Breast epithelium (tissue), 4 donors: ENCODE data around the gene NCOR2. TPM values are rescaled to one million over a fixed set of nuclear protein-coding genes. Genes with fewer than 3 reads are reported as not detected.

Source experiments
- DNase-seq, 2 donors: peaks; one replicate each; pipeline ENCODE4 v3.0.0-alpha.2; 2019; ENCODE audit warnings: low spot score in 2 of 2
- H3K27ac ChIP-seq, 2 donors: fragments of 200-600 bp; sonication (generic) in 1 of 2; one replicate each; pipeline ENCODE4 v1.5.1; 2016 to 2019; ENCODE audit warnings: mild to moderate bottlenecking in 1 of 2
- H3K27me3 ChIP-seq, 2 donors: fragments of 200-600 bp; sonication (generic) in 1 of 2; one replicate each; pipeline versions ENCODE4 v1.5.1 to v1.6.0; 2017 to 2019; ENCODE audit warnings: control low read depth in 1 of 2, mild to moderate bottlenecking in 1 of 2
- H3K36me3 ChIP-seq: fragments of 200-600 bp; one replicate; pipeline ENCODE4 v1.5.1; 2019
- H3K4me1 ChIP-seq, 2 donors: fragments of 200-600 bp; sonication (generic); one replicate each; pipeline ENCODE4 v1.5.1; 2016 to 2019; ENCODE audit warnings: control low read depth in 1 of 2
- H3K4me3 ChIP-seq, 3 donors: fragments of 200-600 bp; sonication (generic); 1 replicate in 2 of 3; 2 replicates in 1 of 3; pipeline ENCODE4 v1.5.1; 2016 to 2019; ENCODE audit warnings: mild to moderate bottlenecking in 3 of 3, moderate library complexity in 2 of 3
- H3K9me3 ChIP-seq, 2 donors: fragments of 200-600 bp; sonication (generic) in 1 of 2; one replicate each; pipeline ENCODE4 v1.5.1; 2016 to 2019; ENCODE audit warnings: control low read depth in 1 of 2
- POLR2A ChIP-seq: fragments of 450-650 bp; IDR thresholded peaks from one replicate; pipeline ENCODE4 v1.6.1; 2016; ENCODE audit warnings: antibody characterized with exemption, mild to moderate bottlenecking, moderate library complexity
- POLR2AphosphoS5 ChIP-seq, 3 donors: sonication (generic); formaldehyde crosslinking; IDR thresholded peaks; one replicate each; pipeline ENCODE4 v1.6.1; 2017; ENCODE audit warnings: antibody characterized with exemption in 3 of 3
- intact Hi-C: fragments of 100-400 bp; cut with DNase I; formaldehyde crosslinking; loops from one replicate; pipeline ENCODE4 v1.15.1; 2023; ENCODE audit warnings: low total_unique reads
- total RNA-seq, 3 donors: library from RNA; depleted of rRNA; stranded (reverse); fragments of >200 nt; gene quantifications; one replicate each; pipeline ENCODE4 v1.1.0, GENCODE V29; 2016
- TF ChIP-seq, protein P1 (sequence below), 3 donors: fragments of 450-650 bp; IDR thresholded peaks; one replicate each; pipeline ENCODE4 v1.5.1; 2016 to 2017; ENCODE audit warnings: antibody characterized with exemption in 3 of 3, mild to moderate bottlenecking in 3 of 3, moderate library complexity in 3 of 3

Gene NCOR2
- total RNA-seq, 3 donors from 2014 or later, result 58.4 to 83.9 (median 71.7) TPM

DNA sequence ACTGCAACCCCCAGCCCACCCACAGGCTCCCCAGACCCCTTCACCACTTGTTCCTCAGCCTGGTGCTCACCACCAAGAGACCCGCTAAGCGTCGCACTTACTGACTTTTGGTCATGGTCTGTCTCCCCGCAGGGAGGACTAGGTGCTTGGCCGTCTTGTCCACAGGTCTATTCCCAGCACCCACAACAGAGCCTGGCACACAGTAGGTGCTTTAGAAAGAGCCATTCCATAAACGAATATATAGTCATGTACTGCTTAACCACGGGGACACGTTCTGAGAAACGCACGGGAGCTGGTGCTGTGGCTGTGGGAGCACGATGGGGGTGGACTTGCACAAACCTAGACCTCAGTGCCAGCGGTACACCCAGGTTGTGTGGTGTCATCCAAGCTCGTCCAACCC is 34.0 kb downstream of the NCOR2 start:
- no peak for TF ChIP-seq POLR2AphosphoS5 (IDR thresholded peaks at IDR 0.05)
- no peak for TF ChIP-seq POLR2A
- TF ChIP-seq, protein P1, sequence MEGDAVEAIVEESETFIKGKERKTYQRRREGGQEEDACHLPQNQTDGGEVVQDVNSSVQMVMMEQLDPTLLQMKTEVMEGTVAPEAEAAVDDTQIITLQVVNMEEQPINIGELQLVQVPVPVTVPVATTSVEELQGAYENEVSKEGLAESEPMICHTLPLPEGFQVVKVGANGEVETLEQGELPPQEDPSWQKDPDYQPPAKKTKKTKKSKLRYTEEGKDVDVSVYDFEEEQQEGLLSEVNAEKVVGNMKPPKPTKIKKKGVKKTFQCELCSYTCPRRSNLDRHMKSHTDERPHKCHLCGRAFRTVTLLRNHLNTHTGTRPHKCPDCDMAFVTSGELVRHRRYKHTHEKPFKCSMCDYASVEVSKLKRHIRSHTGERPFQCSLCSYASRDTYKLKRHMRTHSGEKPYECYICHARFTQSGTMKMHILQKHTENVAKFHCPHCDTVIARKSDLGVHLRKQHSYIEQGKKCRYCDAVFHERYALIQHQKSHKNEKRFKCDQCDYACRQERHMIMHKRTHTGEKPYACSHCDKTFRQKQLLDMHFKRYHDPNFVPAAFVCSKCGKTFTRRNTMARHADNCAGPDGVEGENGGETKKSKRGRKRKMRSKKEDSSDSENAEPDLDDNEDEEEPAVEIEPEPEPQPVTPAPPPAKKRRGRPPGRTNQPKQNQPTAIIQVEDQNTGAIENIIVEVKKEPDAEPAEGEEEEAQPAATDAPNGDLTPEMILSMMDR (IDR thresholded peaks at IDR 0.05), result no peak
- Histone ChIP-seq H3K27me3 (no peaks in the 10 kb centered on the region), H3K36me3 (no peaks in the 10 kb centered on the region), H3K27ac (peak overlapping the region in 1 of 2 donors; percentile 79), H3K4me1 (peaks cover 14 to 17% of the 10 kb centered on the region in 2 donors), H3K4me3 (no peak overlapping the region), H3K9me3 (no peaks in the 10 kb centered on the region)
- no peak for DNase-seq
- intact Hi-C loops, result no loop called here

DNA sequence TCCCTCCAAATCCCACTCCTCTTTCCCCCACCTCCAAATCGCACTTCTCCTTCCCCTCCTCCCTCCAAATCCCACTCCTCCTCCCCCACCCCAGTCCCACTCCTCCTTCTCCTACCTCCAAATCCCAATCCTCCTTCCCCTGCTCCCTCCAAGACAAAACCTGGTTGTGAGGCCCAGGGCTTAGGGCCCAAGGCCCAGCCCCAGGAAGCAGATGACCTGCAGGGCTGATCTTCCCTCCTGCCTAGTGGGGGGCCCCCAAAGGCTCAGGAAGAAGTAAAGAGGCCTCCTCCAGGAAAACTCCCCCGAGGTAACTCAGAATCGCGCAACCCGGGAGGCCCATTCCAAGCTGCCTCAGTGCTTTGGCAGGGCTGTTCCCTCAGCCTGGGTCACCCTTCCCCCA is 34.4 kb downstream of the NCOR2 start:
- peak overlapping the region; percentile 33 to 79 for H3K27ac ChIP-seq

DNA sequence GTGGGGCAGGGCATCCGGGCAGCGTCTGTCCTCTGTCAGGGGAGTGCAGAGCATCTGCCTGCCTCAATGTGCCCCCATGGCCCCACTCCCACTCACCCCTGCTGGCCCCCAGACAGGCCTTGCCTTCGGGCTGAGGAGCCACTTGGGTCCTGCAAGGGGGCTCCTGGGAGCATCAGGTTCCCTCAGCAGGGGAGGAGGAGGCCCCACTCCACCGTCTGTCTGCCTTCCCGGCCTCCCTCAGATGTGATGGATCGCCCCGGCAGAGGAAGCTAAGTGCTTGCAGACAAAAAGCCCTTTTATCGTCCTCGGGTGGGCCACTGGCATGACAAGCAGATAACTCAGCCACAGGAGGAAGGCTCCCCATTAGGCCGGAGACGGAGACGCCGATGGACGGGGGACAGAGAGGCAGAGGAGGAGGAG is 35.1 kb downstream of the NCOR2 start:
- Histone ChIP-seq H3K9me3 (no peaks in the 10 kb centered on the region), H3K36me3 (no peaks in the 10 kb centered on the region), H3K27me3 (no peaks in the 10 kb centered on the region), H3K27ac (peak overlapping the region in 1 of 2 donors; percentile 79), H3K4me3 (no peak overlapping the region), H3K4me1 (peaks cover 6 to 11% of the 10 kb centered on the region in 2 donors)
- intact Hi-C loops, result no loop called here
- DNase-seq, result no peak
- TF ChIP-seq POLR2AphosphoS5 (IDR thresholded peaks at IDR 0.05) (no peak), POLR2A (no peak)
- TF ChIP-seq, protein P1 (IDR thresholded peaks at IDR 0.05), result no peak

More for the DNA sequence above, 34.4 kb downstream of the NCOR2 start:
- intact Hi-C loops, result no loop called here
- Histone ChIP-seq H3K4me3 (no peak overlapping the region), H3K36me3 (no peaks in the 10 kb centered on the region), H3K27me3 (no peaks in the 10 kb centered on the region), H3K9me3 (no peaks in the 10 kb centered on the region), H3K4me1 (peaks cover 12 to 14% of the 10 kb centered on the region in 2 donors)
- TF ChIP-seq POLR2AphosphoS5 (IDR thresholded peaks at IDR 0.05), result no peak
- no peak for TF ChIP-seq POLR2A
- TF ChIP-seq, protein P1 (IDR thresholded peaks at IDR 0.05), result no peak
- no peak for DNase-seq

DNA sequence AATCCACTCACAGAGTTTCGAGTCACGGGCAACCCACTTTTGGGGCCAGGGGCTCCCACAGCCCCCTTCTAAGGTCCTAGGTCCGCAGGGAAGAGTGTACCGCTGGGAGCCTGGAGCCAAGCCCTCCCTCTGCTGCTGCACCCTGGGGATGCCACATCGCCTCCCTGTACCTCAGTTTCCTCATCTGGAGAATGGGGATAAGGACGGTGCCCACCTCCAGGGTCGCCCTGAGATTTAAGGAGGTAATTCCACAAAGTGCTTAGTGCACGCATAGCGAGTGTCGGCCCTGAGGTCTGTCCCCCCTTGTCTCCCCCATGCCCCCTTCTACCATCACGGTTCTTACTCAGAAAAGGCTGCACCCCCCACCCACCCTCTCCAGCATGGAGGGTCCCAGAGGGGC is 35.5 kb downstream of the NCOR2 start:
- Histone ChIP-seq H3K4me1 (peaks cover 6 to 9% of the 10 kb centered on the region in 2 donors), H3K27me3 (no peaks in the 10 kb centered on the region), H3K9me3 (no peaks in the 10 kb centered on the region), H3K36me3 (no peaks in the 10 kb centered on the region), H3K4me3 (no peak overlapping the region), H3K27ac (peak overlapping the region; percentile 13 to 79)
- intact Hi-C loops, result no loop called here
- DNase-seq, result no peak
- TF ChIP-seq POLR2A (no peak), POLR2AphosphoS5 (IDR thresholded peaks at IDR 0.05) (no peak)
- TF ChIP-seq, protein P1 (IDR thresholded peaks at IDR 0.05), result no peak

DNA sequence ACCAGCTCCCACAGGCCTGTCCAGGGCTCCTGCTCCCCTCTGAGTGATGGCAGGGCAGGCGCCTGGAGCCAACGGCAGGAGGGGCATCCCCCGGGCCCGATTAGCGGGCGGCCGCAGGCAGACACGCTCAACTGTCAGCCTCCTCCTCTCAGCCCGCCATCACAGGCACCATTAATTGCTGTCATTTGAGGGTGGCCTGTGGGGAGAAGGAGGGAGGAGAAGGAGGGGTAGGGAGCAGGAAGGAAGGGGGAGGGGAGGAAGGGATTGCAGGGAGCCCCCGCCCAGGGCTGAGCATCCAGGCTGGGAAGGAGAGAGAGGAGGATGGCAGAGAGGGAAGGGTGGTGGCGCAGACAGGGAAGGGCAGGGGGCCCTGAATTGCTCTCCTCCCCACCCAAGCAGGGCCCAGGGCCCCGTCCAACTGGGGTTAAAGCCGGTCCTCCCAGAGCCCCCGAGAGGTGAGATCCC is 36.1 kb downstream of the NCOR2 start:
- H3K27me3 ChIP-seq, result no peaks in the 10 kb centered on the region
- peak overlapping the region; percentile 13 to 79 for H3K27ac ChIP-seq
- H3K4me3 ChIP-seq, result no peak overlapping the region
- H3K36me3 ChIP-seq, result no peaks in the 10 kb centered on the region
- peaks cover 6 to 9% of the 10 kb centered on the region in 2 donors for H3K4me1 ChIP-seq
- H3K9me3 ChIP-seq, result no peaks in the 10 kb centered on the region
- TF ChIP-seq, protein P1 (IDR thresholded peaks at IDR 0.05), result no peak
- TF ChIP-seq POLR2AphosphoS5 (IDR thresholded peaks at IDR 0.05), result no peak
- TF ChIP-seq POLR2A, result no peak
- intact Hi-C loops, result no loop called here
- no peak for DNase-seq
